ENCODE measurements around the gene MDFIC2.
"Not testable (repeated sequence)": the region's sequence is repeated elsewhere in the genome, so short reads cannot be mapped to it uniquely, and the experiment has no call there.

Gene MDFIC2

GRCh38 chr3:70261283-70261682, 51.2 kb downstream of the MDFIC2 start:
- in situ Hi-C loops (cut with HindIII; ENCODE audit: low sequenced_read_pairs), result no loop called here

GRCh38 chr3:70256566-70256965, 55.9 kb downstream of the MDFIC2 start:
- in situ Hi-C loops (cut with HindIII; ENCODE audit: low sequenced_read_pairs), result no loop called here

GRCh38 chr3:70250492-70250891, 61.9 kb downstream of the MDFIC2 start:
- in situ Hi-C loops (cut with HindIII; ENCODE audit: low sequenced_read_pairs), result no loop called here

- in situ Hi-C loops (cut with HindIII; ENCODE audit: low sequenced_read_pairs), result no loop called here
Measured at GRCh38 chr3:70249509-70250160, 62.8 kb downstream of the MDFIC2 start.

- in situ Hi-C loops (cut with HindIII; ENCODE audit: low sequenced_read_pairs), result no loop called here
Measured at GRCh38 chr3:70248856-70249255, 63.6 kb downstream of the MDFIC2 start.

GRCh38 chr3:70247955-70248354, 64.5 kb downstream of the MDFIC2 start:
- in situ Hi-C loops (cut with HindIII; ENCODE audit: low sequenced_read_pairs), result no loop called here

- in situ Hi-C loops (cut with HindIII; ENCODE audit: low sequenced_read_pairs), result no loop called here
Measured at GRCh38 chr3:70245746-70246525, 66.5 kb downstream of the MDFIC2 start.

- in situ Hi-C loops (cut with HindIII; ENCODE audit: low sequenced_read_pairs), result no loop called here
Measured at GRCh38 chr3:70244422-70244821, 68.0 kb downstream of the MDFIC2 start.

GRCh38 chr3:70242297-70242882, 70.0 kb downstream of the MDFIC2 start:
- in situ Hi-C loops (cut with HindIII; ENCODE audit: low sequenced_read_pairs), result no loop called here

- in situ Hi-C loops (cut with HindIII; ENCODE audit: low sequenced_read_pairs), result no loop called here
Measured at GRCh38 chr3:70233812-70234211, 78.6 kb downstream of the MDFIC2 start.

- in situ Hi-C loops (cut with HindIII; ENCODE audit: low sequenced_read_pairs), result no loop called here
Measured at GRCh38 chr3:70233112-70233511, 79.3 kb downstream of the MDFIC2 start.

- in situ Hi-C loops (cut with HindIII; ENCODE audit: low sequenced_read_pairs), result no loop called here
Measured at GRCh38 chr3:70231266-70231701, 81.2 kb downstream of the MDFIC2 start.

- in situ Hi-C loops (cut with HindIII; ENCODE audit: low sequenced_read_pairs), result no loop called here
Measured at GRCh38 chr3:70227437-70227836, 85.0 kb downstream of the MDFIC2 start.

- in situ Hi-C loops (cut with HindIII; ENCODE audit: low sequenced_read_pairs), result no loop called here
Measured at GRCh38 chr3:70225146-70225545, 87.3 kb downstream of the MDFIC2 start.

- in situ Hi-C loops (cut with HindIII; ENCODE audit: low sequenced_read_pairs), result no loop called here
Measured at GRCh38 chr3:70224337-70224736, 88.1 kb downstream of the MDFIC2 start.

- in situ Hi-C loops (cut with HindIII; ENCODE audit: low sequenced_read_pairs), result no loop called here
Measured at GRCh38 chr3:70218471-70218870, 94.0 kb downstream of the MDFIC2 start.

- in situ Hi-C loops (cut with HindIII; ENCODE audit: low sequenced_read_pairs), result not testable (repeated sequence)
Measured at GRCh38 chr3:70211274-70211673, 101.2 kb downstream of the MDFIC2 start.

GRCh38 chr3:70201975-70202374, 110.5 kb downstream of the MDFIC2 start:
- in situ Hi-C loops (cut with HindIII; ENCODE audit: low sequenced_read_pairs), result no loop called here

GRCh38 chr3:70189884-70190473, 122.5 kb downstream of the MDFIC2 start:
- in situ Hi-C loops (cut with HindIII; ENCODE audit: low sequenced_read_pairs), result no loop called here

GRCh38 chr3:70186221-70186620, 126.2 kb downstream of the MDFIC2 start:
- in situ Hi-C loops (cut with HindIII; ENCODE audit: low sequenced_read_pairs), result no loop called here

GRCh38 chr3:70185661-70186060, 126.8 kb downstream of the MDFIC2 start:
- in situ Hi-C loops (cut with HindIII; ENCODE audit: low sequenced_read_pairs), result no loop called here

Data from DLD1 (cell line).